ENCODE data around the gene GLP1R. TPM values are rescaled to one million over a fixed set of nuclear protein-coding genes. Genes with fewer than 3 reads are reported as not detected.

The GLP1R gene
- not detected for total RNA-seq
- polyA plus RNA-seq: not detected

DNA sequence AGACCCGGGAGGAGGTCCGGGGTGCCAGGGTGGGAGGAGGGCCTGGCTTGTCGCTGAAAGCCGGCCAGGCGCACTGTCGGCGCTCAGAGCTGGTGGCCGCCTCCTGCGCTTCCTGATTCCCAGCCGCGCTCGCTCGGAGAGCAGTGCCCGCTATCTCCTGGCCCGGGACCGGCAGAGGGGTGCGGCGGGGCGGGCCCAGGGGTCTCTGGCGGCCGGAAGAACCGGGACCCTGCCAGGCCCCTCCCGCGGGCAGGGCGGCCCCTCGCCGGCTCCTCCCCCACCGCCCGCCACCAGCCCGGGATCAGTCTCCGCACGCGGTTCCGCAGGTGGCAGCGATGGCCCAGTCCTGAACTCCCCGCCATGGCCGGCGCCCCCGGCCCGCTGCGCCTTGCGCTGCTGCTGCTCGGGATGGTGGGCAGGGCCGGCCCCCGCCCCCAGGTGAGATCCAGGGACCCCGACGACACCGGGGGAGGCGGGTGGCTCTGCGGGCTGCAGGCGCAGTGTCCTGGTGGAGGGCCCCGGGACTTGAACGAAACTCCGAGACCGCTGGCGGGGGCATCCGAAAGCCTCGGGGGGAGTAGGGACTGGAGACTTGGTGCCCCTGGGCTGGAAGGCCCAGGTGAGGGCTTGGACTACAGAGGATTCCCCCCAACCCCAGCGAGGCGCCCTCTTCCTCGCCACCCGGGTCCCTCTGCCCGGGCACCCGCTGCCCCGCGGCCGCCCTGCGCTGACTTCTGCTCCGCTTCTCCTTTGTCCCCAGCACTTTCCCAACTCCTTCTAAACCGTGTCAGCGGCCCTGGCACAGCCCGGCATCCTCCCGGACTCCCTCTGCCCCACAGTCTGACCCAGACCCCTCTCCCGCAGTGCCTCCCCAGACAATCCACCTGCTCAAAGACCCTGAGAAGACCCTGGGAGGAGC, at the start of gene GLP1R:
TSS of gene GLP1R (plus strand) at position 301 of the 919 bp plus-strand sequence. CDS start at position 361, 60 bp downstream.
- Histone ChIP-seq H3K36me3 (ENCODE audit: insufficient read depth, low read length) (no peaks in the 10 kb centered on the region), H3K27me3 (ENCODE audit: insufficient read depth, low read length, poor library complexity, severe bottlenecking) (peaks cover 22% of the 10 kb centered on the region), H3K27ac (ENCODE audit: low read depth, low read length) (no peak within 1 kb of the TSS), H3K4me3 (ENCODE audit: low read length) (no peak within 1 kb of the TSS), H3K4me1 (ENCODE audit: insufficient read depth, low read length) (peaks cover 8% of the 10 kb centered on the region), H3K9me3 (ENCODE audit: low read length) (no peaks in the 10 kb centered on the region)
- peak within 1 kb of the TSS in 5 of 7 donors; percentile 34 to 76 (median 65) for H3K4me3 Mint-ChIP-seq
- DNase-seq: no peak
- peak within 1 kb of the TSS in 1 of 8 donors; percentile 33 for H3K27ac Mint-ChIP-seq
- no peaks in the 10 kb centered on the region for H3K36me3 Mint-ChIP-seq
- H3K9me3 Mint-ChIP-seq: no peaks in the 10 kb centered on the region
- H3K4me1 Mint-ChIP-seq: peaks cover 6 to 31% (median 11%) of the 10 kb centered on the region in 3 donors
- H3K27me3 Mint-ChIP-seq: peaks cover 36 to 47% of the 10 kb centered on the region in 2 donors
- ChIA-PET POLR2A (no interaction called here), CTCF (no interaction called here)

DNA sequence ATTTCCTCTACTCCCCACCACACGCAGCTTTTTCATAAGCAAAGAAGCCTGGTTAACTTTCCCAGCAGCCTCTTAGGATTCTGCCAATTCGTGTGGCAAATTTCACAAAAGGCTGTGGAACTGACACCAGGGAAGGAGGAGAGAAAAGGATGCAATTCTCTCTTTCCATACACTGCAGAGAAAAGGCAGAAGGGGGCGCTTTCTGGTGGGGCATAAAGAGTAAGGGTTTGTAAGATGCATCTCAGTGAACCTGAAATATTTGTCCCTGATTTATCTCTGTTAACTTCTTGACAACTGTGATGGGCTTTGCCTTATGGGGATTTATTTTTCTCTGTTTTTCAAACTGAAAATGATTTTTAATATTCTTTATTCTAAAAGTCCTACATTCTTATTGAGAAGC, 45.5 kb upstream of the GLP1R start:
- POLR2A ChIA-PET: no interaction called here
- no peaks in the 10 kb centered on the region for H3K9me3 Mint-ChIP-seq

DNA sequence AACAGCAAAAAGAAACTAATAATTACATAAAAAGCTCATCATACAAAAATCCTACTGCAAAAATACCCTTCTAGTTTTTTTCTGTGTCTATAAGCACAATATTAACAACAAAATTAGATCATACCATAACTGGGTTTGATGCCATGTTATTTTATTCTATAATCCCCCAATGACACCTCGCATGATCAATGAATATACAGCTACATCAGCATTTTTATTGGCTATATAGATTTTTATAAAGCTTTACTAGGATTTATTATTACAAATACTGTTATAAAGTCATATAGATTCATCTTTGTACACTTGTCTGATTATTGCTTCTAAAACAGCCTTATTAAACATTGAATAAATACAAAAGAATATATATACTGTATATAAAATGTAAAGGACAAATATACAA, 45.1 kb upstream of the GLP1R start:
- H3K27ac Mint-ChIP-seq: no peak overlapping the region
- peaks cover 11 to 71% of the 10 kb centered on the region in 2 donors for H3K27me3 Mint-ChIP-seq
- no peaks in the 10 kb centered on the region for H3K4me1 Mint-ChIP-seq
- H3K9me3 Mint-ChIP-seq: no peaks in the 10 kb centered on the region
- Histone ChIP-seq H3K27ac (ENCODE audit: low read depth, low read length) (no peak overlapping the region), H3K27me3 (ENCODE audit: insufficient read depth, low read length, poor library complexity, severe bottlenecking) (no peaks in the 10 kb centered on the region), H3K9me3 (ENCODE audit: low read length) (no peaks in the 10 kb centered on the region), H3K4me1 (ENCODE audit: insufficient read depth, low read length) (no peaks in the 10 kb centered on the region), H3K4me3 (ENCODE audit: low read length) (no peak overlapping the region), H3K36me3 (ENCODE audit: insufficient read depth, low read length) (no peaks in the 10 kb centered on the region)
- H3K4me3 Mint-ChIP-seq: no peak overlapping the region
- DNase-seq: no peak
- CTCF ChIA-PET: interaction anchor here (1.6 to 3.2 kb wide), 2 partner anchors 14 to 299 kb away, joined by 4 to 10 read pairs; no protein-coding TSS in a partner anchor
- POLR2A ChIA-PET: no interaction called here
- no peaks in the 10 kb centered on the region for H3K36me3 Mint-ChIP-seq

More for the DNA sequence above, 45.5 kb upstream of the GLP1R start:
- Histone ChIP-seq H3K36me3 (ENCODE audit: insufficient read depth, low read length) (no peaks in the 10 kb centered on the region), H3K27ac (ENCODE audit: low read depth, low read length) (no peak overlapping the region), H3K4me1 (ENCODE audit: insufficient read depth, low read length) (no peaks in the 10 kb centered on the region), H3K4me3 (ENCODE audit: low read length) (no peak overlapping the region), H3K9me3 (ENCODE audit: low read length) (no peaks in the 10 kb centered on the region), H3K27me3 (ENCODE audit: insufficient read depth, low read length, poor library complexity, severe bottlenecking) (no peaks in the 10 kb centered on the region)
- CTCF ChIA-PET: interaction anchor here (1.6 to 3.2 kb wide), 2 partner anchors 14 to 300 kb away, joined by 4 to 10 read pairs; no protein-coding TSS in a partner anchor
- Mint-ChIP-seq H3K4me1 (no peaks in the 10 kb centered on the region), H3K27ac (no peak overlapping the region), H3K4me3 (no peak overlapping the region), H3K27me3 (peaks cover 8 to 69% of the 10 kb centered on the region in 2 donors), H3K36me3 (no peaks in the 10 kb centered on the region)
- DNase-seq: no peak

DNA sequence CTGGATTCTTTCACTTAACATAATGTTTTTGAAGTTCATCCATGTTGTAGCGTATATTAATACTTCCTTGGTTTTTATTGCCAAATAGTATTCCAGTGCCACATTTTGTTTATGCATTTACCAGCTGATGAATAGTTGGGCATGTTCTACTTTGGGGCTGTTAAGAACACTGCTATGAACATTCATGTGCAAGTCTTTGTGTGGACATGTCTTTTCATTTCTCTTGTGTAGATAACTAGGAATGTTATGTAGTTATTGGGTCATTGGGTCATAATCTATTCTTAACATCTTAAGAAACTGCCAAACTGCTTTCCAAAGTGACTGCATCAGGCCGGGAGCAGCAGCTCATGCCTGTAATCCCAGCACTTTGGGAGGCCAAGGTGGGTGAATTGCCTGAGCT, 43.8 kb upstream of the GLP1R start:
- no peaks in the 10 kb centered on the region for H3K27me3 ChIP-seq (ENCODE audit: insufficient read depth, low read length, poor library complexity, severe bottlenecking)
- H3K27ac Mint-ChIP-seq: no peak overlapping the region
- ChIA-PET POLR2A (no interaction called here), CTCF (interaction anchor here (1.6 kb wide), 1 partner anchor 13 kb away, joined by 4 read pairs; no protein-coding TSS in a partner anchor)
- peaks cover 17 to 77% of the 10 kb centered on the region in 2 donors for H3K27me3 Mint-ChIP-seq
- no peaks in the 10 kb centered on the region for H3K4me1 ChIP-seq (ENCODE audit: insufficient read depth, low read length)
- H3K36me3 ChIP-seq (ENCODE audit: insufficient read depth, low read length): no peaks in the 10 kb centered on the region
- no peaks in the 10 kb centered on the region for H3K4me1 Mint-ChIP-seq
- H3K9me3 ChIP-seq (ENCODE audit: low read length): no peaks in the 10 kb centered on the region
- no peaks in the 10 kb centered on the region for H3K9me3 Mint-ChIP-seq
- no peak overlapping the region for H3K4me3 ChIP-seq (ENCODE audit: low read length)
- H3K36me3 Mint-ChIP-seq: no peaks in the 10 kb centered on the region
- H3K27ac ChIP-seq (ENCODE audit: low read depth, low read length): no peak overlapping the region
- no peak overlapping the region for H3K4me3 Mint-ChIP-seq
- DNase-seq: no peak

DNA sequence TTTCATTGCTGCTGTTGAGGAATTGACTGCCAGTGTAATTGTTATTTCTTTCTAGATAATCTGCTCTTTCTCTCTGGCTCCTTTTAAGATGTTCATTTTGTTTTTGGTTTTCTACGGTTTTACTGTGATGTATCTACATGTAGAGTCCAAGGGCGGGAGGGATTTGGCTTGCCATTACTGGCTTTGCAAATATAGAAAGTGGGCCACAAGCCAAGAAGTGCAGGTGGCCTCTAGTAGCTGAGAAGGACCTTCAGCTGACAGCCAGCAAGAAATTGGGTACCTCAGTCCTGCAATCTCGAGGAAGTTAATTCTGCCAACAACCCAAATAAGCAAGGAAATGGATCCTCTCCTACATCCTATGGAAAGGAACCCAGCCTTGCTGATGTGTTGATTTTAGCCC, 42.8 kb upstream of the GLP1R start:
- no peak overlapping the region for H3K4me3 ChIP-seq (ENCODE audit: low read length)
- Mint-ChIP-seq H3K4me1 (no peaks in the 10 kb centered on the region), H3K27me3 (peaks cover 16 to 72% of the 10 kb centered on the region in 2 donors), H3K9me3 (no peaks in the 10 kb centered on the region), H3K36me3 (no peaks in the 10 kb centered on the region), H3K4me3 (no peak overlapping the region), H3K27ac (no peak overlapping the region)
- H3K27ac ChIP-seq (ENCODE audit: low read depth, low read length): no peak overlapping the region
- ChIA-PET CTCF (no interaction called here), POLR2A (no interaction called here)
- no peaks in the 10 kb centered on the region for H3K4me1 ChIP-seq (ENCODE audit: insufficient read depth, low read length)
- DNase-seq: no peak
- H3K9me3 ChIP-seq (ENCODE audit: low read length): no peaks in the 10 kb centered on the region
- H3K27me3 ChIP-seq (ENCODE audit: insufficient read depth, low read length, poor library complexity, severe bottlenecking): no peaks in the 10 kb centered on the region
- no peaks in the 10 kb centered on the region for H3K36me3 ChIP-seq (ENCODE audit: insufficient read depth, low read length)

DNA sequence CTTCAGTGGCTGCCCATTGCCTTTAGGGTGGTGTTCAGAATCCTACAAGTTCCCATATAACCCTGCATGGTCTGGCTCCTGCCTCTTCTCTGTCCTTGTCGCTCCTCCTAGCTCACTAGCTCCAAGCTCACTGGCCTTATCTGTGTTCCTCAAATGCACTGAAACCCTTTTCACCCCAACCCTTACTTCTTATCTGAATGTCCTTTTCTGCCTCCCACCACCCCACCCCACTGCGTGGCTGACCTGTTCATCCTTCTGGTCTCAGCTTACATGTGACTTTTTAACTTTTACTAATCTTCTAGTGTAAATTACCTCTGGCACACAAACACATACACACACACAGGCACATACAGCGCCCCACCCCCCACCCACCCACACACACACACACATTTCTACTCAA, 41.0 kb upstream of the GLP1R start:
- no peaks in the 10 kb centered on the region for H3K4me1 ChIP-seq (ENCODE audit: insufficient read depth, low read length)
- no peaks in the 10 kb centered on the region for H3K36me3 ChIP-seq (ENCODE audit: insufficient read depth, low read length)
- no peak for DNase-seq
- H3K27me3 Mint-ChIP-seq: peaks cover 17 to 72% of the 10 kb centered on the region in 2 donors
- no peaks in the 10 kb centered on the region for H3K4me1 Mint-ChIP-seq
- no peaks in the 10 kb centered on the region for H3K9me3 Mint-ChIP-seq
- CTCF ChIA-PET: no interaction called here
- no peak overlapping the region for H3K4me3 ChIP-seq (ENCODE audit: low read length)
- no peak overlapping the region for H3K27ac Mint-ChIP-seq
- H3K27ac ChIP-seq (ENCODE audit: low read depth, low read length): no peak overlapping the region
- no peak overlapping the region for H3K4me3 Mint-ChIP-seq
- H3K9me3 ChIP-seq (ENCODE audit: low read length): no peaks in the 10 kb centered on the region
- H3K36me3 Mint-ChIP-seq: no peaks in the 10 kb centered on the region
- POLR2A ChIA-PET: no interaction called here
- no peaks in the 10 kb centered on the region for H3K27me3 ChIP-seq (ENCODE audit: insufficient read depth, low read length, poor library complexity, severe bottlenecking)

DNA sequence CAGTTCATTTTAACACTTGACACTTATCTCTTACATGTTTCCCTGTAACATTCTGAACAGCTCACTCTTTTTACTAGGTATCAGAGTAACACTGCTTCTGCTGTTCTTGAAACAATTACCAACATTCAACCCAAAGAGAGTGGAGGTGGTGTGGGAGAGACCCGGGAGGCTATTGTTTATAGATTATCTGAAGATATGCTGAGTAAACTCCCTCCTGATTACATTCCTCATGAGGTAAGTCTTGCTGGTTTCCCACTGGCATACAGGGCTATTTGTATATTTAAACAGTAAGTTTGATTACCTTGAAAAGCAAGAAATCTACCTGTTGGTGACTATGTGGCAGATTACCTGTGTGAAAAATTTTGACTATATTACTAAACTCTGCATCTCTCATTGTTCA, 39.8 kb upstream of the GLP1R start:
- H3K9me3 Mint-ChIP-seq: no peaks in the 10 kb centered on the region

DNA sequence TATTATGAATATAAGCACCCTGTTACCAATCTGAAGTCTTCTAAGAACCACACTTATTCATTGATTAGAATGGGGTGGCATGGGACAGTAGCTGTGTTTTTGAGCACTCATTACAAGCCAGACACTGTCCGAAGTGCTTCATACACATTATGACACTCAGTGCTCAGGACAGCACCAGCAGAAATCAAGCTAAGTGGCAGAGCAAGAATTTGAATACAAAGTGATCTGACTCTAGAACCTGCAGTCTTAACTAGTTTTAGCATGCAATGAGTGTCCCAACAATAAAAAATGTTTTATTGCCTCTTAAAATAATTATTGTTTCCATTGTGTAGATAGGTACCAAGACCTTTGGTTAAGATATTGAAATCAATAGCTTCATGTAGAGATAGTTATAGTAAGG, 39.1 kb upstream of the GLP1R start:
- ChIA-PET CTCF (interaction anchor here (1.0 kb wide), 1 partner anchor 13 kb away, joined by 3 read pairs; no protein-coding TSS in a partner anchor), POLR2A (no interaction called here)
- no peak overlapping the region for H3K27ac ChIP-seq (ENCODE audit: low read depth, low read length)
- no peak overlapping the region for H3K27ac Mint-ChIP-seq
- no peaks in the 10 kb centered on the region for H3K36me3 Mint-ChIP-seq
- DNase-seq: no peak
- H3K4me3 Mint-ChIP-seq: no peak overlapping the region
- no peaks in the 10 kb centered on the region for H3K4me1 Mint-ChIP-seq
- H3K27me3 ChIP-seq (ENCODE audit: insufficient read depth, low read length, poor library complexity, severe bottlenecking): no peaks in the 10 kb centered on the region
- no peaks in the 10 kb centered on the region for H3K36me3 ChIP-seq (ENCODE audit: insufficient read depth, low read length)
- H3K27me3 Mint-ChIP-seq: peaks cover 19 to 77% of the 10 kb centered on the region in 2 donors
- no peak overlapping the region for H3K4me3 ChIP-seq (ENCODE audit: low read length)
- H3K4me1 ChIP-seq (ENCODE audit: insufficient read depth, low read length): no peaks in the 10 kb centered on the region
- no peaks in the 10 kb centered on the region for H3K9me3 Mint-ChIP-seq
- no peaks in the 10 kb centered on the region for H3K9me3 ChIP-seq (ENCODE audit: low read length)

More for the DNA sequence above, 39.8 kb upstream of the GLP1R start:
- Mint-ChIP-seq H3K27me3 (peaks cover 17 to 77% of the 10 kb centered on the region in 2 donors), H3K27ac (no peak overlapping the region), H3K4me3 (no peak overlapping the region), H3K4me1 (no peaks in the 10 kb centered on the region), H3K36me3 (no peaks in the 10 kb centered on the region)
- POLR2A ChIA-PET: no interaction called here
- Histone ChIP-seq H3K4me3 (ENCODE audit: low read length) (no peak overlapping the region), H3K27me3 (ENCODE audit: insufficient read depth, low read length, poor library complexity, severe bottlenecking) (no peaks in the 10 kb centered on the region), H3K36me3 (ENCODE audit: insufficient read depth, low read length) (no peaks in the 10 kb centered on the region), H3K9me3 (ENCODE audit: low read length) (no peaks in the 10 kb centered on the region), H3K4me1 (ENCODE audit: insufficient read depth, low read length) (no peaks in the 10 kb centered on the region), H3K27ac (ENCODE audit: low read depth, low read length) (no peak overlapping the region)
- CTCF ChIA-PET: no interaction called here
- no peak for DNase-seq

All from CD8-positive, alpha-beta memory T cell (primary cell).